Stimulated activated CD4-positive, alpha-beta T cell treated with anti-CD3 and anti-CD28 coated beads, Interleukin-12 subunit alpha, Interleukin-12 subunit beta, amount 100 ng/mL, for 4 hours (primary cell): ENCODE results near the gene MYO5C.

Source experiments
- DNase-seq: peaks from one replicate; pipeline ENCODE4 v3.0.0-alpha.2; 2020

The MYO5C gene, protein sequence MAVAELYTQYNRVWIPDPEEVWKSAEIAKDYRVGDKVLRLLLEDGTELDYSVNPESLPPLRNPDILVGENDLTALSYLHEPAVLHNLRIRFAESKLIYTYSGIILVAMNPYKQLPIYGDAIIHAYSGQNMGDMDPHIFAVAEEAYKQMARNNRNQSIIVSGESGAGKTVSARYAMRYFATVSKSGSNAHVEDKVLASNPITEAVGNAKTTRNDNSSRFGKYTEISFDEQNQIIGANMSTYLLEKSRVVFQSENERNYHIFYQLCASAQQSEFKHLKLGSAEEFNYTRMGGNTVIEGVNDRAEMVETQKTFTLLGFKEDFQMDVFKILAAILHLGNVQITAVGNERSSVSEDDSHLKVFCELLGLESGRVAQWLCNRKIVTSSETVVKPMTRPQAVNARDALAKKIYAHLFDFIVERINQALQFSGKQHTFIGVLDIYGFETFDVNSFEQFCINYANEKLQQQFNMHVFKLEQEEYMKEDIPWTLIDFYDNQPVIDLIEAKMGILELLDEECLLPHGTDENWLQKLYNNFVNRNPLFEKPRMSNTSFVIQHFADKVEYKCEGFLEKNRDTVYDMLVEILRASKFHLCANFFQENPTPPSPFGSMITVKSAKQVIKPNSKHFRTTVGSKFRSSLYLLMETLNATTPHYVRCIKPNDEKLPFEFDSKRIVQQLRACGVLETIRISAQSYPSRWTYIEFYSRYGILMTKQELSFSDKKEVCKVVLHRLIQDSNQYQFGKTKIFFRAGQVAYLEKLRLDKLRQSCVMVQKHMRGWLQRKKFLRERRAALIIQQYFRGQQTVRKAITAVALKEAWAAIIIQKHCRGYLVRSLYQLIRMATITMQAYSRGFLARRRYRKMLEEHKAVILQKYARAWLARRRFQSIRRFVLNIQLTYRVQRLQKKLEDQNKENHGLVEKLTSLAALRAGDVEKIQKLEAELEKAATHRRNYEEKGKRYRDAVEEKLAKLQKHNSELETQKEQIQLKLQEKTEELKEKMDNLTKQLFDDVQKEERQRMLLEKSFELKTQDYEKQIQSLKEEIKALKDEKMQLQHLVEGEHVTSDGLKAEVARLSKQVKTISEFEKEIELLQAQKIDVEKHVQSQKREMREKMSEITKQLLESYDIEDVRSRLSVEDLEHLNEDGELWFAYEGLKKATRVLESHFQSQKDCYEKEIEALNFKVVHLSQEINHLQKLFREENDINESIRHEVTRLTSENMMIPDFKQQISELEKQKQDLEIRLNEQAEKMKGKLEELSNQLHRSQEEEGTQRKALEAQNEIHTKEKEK (N-terminal part only)

DNA sequence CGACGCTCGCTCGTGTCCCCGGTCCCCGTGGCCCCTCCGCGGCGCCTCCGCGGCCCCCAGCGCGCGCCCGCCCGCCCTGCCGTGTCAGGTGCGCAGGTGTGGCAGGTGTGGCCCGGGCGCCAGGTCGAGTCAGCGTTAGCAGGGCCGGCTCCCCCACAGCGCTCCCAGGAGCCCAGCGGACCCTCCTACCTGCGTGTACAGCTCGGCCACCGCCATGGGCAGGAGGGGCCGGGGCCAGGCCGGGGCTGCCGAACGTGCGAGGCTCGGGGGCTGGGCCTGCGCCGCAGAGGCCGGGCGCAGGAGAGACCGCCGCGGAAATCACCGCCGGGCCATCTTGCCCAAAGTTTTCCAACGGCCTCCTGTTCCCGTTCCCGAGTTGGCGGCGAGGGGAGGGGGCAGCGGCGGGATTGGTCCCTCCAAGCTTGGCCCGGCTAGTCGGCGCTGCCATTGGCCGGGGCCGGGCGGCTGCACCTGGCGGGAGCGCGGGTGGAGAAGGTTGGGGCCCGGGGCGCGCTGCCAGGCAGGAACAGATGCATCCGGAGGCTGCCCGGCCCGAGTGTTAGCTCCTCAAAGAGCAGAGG is at the start of gene MYO5C:
Gene MYO5C, minus strand, starts transcription at position 384 of the 581 bp plus-strand sequence. Its CDS starts 168 bp downstream, at position 216.
- no peak for DNase-seq

DNA sequence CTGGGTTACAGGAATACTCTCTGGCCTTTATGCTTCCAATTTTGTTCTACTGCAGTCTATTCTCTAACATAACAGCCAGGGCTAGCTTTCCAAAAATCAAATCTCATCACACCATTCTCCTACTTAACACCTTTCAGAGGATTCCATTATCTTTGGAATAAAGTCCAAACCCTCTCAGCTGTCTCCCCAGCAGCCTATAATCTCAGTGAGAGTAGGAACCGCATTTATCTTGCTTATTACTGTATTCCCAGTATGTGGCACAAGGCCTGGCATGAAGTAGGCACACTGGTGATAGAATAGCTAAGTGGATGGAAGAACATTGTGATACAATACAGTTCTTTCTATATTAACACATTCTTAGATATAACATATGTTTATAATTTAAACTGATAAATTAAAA is 49.0 kb upstream of the MYO5C start:
- DNase-seq, result no peak

DNA sequence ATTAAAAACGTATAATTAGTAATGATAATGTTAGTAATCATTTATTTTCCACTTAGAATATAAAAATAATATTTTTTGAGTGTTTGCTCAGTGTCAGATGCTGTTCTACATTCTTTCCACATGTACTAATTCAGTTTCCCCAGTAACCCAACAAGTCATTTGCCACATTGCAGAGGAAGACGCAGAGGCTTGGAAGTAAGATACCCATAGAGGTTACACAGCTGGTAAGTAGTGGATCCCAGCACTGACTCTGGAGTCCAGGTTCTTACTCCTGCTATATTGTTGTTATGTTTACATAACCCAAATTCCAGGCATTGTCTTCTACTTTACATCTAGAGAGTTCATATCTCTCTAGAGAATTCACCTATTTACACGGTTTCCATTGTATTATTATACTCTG is 48.2 kb upstream of the MYO5C start:
- DNase-seq, result no peak

DNA sequence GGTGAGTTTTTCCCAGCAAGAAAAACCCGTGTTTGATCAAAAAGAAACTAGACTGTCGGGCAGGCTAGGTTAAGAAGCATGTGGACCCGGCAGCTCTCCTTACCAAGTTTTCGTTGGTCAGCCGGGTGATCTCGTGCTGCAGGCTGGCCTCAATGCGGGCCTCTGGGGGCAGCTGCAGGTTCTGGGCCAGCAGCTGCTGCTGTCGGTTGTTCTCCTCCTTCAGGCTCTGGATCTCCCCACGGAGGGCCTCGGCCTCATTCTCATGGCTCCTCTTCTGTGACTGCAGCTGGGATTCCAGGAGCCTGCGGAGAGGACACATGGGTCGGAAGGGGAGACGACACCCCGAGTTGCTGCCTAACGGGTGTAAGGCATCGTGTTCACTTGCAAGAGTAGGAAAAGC is 44.5 kb upstream of the MYO5C start:
- DNase-seq, result no peak

DNA sequence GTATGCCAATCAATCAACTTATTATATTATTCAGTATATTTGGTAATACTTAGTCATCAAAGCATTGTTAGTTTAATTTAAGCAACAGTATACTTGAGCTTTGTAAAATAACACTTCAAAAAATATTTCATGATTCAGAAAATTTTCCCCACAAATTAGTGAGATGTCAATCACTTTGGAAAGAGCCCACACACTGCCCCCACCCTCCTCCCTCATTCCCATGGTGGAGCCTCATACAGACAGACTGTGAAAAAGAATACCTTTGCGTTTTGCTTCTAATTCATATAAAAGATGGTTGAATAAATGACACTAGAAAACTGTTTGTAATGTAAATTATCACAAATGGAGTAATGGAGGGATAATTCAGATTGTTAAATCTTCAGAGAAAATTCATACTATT is 43.3 kb upstream of the MYO5C start:
- no peak for DNase-seq

DNA sequence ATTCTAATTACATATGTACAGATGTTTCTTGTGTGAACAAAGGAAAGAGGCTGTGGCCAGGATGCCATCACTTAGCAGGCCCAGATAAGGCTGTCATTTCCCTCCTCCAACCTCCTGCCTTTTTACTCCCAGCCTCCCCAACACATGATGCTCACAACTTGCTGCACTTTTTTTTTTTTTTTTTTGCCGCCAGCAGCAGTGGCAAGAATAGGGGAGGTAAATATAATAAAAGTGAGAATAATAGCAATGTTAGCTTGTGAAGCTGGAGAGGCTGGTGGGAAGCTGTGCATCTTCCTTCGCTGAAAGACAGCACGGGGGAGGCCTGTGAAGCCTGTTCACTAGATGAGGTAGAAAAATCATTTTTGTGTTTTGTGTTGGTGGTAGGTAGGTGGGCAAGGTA is 42.5 kb upstream of the MYO5C start:
- DNase-seq, result no peak

DNA sequence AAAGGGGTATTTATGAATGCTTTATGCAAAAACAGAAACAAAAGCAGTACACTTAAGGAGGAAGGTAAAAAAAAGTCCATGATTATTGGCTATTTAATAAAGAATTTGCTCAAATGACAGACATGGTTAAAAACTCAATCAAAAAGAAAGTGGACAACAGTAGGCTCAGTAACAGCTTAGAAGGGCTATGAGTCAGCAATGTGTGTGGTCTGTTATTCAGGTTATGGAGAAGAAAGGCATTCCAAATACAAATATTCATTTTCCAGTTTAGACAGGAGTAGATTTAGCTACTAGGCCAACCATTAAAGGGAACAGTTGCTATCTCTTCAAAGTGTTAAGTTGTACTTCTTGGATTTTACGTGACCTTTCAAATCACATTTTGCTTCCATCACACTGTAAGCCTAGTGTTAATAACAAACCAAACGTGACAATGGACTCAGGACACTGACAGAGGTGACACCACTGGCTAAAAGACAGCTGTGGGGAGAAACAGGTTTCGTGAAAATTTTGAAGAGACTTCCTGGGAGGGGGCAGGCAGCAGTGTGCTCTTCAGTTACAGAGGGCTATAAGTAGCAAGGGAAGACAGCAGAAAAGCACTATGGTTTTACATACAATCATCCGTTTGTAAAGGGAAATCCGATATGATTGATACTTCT is 41.7 kb upstream of the MYO5C start:
- no peak for DNase-seq

DNA sequence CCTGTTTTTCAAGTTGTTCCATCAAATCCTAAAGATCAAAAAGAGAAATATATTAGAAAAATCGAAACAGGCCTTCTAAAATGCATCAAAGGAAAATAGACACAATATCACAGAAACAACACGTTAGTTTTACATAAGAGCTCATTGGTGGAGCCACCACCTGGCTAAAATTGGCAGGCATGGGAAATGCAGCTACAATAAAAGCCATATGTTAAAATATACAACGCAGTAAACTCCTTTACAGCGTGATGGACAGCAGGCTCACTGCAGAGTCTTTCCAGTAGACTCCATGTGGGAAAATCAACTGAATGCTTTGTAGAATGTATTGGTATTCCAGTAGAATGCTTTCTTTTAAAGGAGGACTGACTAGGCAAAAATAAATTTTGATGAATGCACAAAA is 40.9 kb upstream of the MYO5C start:
- no peak for DNase-seq

DNA sequence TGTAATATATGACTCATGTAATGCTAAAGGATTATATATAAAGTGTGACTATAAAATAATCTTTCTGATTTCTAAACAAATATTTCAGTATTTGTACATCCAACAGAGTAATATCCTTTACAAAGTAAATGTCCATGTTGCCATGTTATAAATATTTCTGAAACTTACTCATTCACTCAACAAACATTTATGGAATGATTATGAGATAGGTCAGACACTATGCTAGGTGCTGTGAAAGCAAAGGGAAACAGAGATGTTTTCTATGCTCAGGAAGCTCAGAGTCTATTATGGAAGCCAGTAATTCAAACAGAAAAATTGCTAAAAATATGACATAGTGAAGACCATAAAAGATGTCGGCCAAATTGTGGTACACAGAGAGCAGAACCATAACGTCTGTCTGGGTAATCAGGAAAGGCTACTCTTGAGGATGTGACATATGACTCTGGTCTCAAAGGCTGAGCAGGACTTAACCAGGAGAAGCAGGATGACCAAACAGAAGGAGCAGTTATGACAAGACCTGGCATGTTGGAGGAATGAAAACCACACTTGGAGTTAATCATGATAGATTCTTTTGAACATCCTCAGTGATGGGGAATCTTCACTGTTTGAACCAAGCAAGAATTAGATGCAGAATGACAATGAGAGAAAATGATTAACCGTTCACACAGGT is 39.0 kb upstream of the MYO5C start:
- DNase-seq, result no peak

DNA sequence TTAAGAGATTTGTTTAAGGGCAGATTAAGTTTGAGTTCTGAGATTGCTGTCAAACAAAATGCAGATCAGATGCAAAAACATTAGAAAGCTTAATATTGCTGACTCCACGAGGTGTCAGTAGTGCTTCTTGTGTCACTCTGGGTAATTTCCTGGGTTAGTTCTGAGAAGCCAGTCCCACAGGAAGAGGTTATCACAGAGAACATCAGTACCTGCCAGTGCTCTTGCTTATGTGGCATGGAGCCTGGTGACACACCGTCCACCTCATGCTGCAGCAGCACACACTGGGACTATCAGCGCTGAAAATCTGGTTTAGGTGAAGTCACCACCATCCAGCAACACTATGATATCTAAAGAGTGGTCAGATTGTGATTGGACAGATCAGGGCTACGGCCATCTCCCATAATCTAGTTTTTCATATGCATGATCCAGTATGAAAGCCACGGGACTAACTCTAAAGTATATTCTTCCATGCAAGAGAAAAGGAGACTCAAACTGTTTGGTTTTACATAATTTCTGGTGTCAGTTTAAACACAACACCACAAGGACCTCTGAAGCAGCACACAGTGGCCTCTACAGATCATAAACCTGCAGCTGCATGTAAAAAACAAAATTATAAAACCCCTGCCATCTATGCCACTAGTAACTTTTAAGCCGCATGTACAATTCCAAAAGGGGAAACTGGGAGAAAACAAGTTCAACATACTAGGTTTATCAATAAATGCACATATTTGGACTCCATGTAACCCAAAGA is 36.1 kb upstream of the MYO5C start:
- peak; percentile 6 for DNase-seq

DNA sequence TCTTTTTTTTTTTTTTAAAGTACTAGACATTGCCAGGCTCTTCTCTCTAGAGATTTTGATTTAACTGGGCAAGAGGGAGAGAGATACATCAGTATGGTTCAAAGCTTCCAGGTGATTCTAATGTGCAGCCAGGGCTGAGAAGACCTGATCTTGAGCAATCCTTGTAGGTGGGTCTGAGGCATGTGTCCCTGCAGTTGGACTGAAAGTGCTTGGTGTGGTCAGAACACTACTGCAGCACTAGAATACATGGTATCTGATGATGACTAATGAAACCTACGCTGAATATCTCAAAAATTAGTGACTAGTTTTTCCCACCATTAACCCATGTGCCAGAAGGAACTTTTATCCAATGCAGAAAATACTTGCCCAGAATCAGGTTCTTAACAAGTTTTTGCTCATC is 34.4 kb upstream of the MYO5C start:
- no peak for DNase-seq

DNA sequence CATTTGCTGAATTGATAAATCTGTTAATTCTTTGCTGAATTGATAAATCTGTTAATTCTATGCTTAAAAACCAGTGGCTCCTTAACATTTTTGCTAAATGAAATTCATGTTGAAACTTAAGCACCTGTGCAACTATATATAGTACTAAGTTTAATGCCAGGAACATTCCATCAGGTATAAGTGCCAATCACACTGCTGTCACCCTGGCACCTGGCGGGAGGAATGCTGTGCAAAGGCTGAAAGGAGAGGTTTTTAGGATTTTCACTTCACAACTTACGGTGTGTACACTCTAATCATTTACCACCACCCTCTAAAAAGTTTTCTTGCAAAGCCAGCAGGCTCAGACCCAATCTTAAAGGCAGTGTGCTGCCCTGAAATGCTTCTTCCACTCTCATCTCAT is 33.5 kb upstream of the MYO5C start:
- no peak for DNase-seq

DNA sequence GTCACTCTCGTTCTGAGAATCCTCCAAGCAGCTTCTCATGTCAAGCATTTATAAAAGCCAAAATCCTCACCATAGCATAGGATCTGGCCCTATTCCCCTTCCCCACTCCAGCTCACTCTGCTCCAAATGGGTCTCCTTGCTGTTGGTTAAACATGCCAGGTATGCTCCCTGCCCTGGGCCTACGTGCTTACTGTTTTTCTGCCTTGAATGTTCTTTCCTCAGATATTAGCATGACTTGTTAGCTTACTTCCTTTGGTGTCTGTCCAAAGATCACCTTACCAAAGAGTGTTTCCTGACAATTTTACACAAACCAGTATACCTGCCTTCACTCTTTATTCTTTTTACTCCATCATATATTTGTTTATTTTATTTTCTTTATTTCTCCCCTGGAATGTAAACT is 33.1 kb upstream of the MYO5C start:
- no peak for DNase-seq

DNA sequence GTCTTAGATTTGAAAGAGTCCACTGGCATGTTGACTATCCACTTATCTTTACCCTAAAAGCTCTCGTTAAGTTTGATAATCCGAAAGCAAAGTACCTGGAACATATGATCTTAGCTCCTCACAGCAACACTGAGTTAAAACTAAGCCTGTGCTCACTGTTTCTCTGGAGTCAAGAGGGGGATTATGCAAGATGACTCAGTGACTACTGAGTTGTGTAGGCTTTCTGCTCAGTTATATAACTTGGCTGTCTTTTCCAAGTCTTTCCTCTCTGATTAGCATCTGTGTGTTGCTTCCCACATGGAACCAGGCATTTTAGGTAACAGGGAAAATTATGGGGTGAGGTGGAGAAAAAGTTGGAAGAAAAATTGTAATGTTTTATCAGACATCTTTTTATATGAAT is 31.2 kb upstream of the MYO5C start:
- DNase-seq, result no peak

DNA sequence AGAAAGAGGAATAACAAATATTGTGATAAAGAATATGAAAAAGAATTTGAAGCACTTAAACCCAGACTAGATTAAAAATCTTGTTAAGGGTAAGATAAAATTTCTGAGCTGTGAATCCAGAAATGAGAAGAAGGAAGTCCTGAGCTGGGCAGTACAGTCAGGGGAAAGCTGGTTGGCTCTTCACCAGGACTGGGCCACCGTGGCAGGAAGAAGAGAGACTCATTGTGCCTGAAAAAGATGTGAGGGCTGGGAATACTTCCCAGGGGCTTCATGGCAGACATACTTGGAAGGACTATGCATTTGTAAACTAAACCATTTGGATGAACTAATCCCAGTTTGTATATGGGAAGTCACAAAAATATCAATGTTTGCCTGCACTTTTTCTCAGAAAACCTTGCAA is 28.5 kb upstream of the MYO5C start:
- no peak for DNase-seq

DNA sequence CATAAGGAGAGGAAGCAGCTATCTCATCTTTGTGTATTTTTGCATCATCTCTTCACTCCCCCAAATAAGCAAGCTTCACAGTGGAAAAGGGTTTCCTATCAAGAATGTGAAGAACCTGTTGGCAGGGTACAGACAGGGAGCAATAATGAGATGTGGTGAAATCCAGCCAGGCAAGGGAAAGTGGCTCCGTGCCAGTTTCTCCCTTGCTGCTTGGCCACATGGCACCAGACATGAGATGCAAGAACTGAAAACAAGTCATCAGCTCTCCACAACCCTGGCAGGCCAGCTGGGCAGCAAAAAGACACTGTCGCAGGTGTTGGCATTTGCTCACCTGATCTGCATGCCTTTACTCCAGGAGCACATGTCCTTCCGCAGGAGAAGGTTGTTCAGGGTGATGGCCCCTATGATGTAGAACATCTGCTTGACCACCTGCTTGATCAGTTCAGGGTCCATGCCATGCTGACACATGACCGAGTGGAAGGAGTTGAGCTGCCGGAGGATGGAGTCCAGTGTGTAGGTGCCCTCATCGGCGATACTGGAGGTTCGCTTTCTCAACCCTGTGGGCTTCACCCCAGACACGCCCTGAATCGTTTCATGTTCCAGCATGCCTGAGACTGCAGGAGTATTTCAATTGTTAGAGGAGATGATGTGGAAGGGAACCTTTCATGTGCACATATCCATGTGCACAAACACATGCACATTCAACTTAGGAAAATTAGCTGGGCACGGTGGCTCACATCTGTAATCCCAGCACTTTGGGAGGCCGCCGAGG is 23.3 kb upstream of the MYO5C start:
- no peak for DNase-seq

DNA sequence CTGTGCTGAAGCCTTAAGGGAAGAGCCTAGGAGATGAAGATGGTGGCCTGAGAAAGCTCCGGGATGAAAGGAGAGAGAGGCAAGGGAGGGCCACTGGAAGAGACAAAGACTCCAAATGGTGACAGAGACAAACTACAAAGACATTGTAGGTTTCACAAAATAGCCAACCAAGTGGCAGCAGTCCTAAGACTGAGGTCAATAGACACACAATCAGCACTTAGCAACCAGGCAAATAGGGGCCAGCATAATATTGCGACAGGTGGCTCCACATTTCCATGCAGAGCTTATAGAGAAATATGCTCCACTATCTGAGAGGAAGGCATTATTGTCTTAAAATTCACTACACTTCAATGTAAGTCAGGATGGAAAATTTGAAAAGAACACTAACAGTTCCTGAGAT is 22.1 kb upstream of the MYO5C start:
- DNase-seq, result no peak

DNA sequence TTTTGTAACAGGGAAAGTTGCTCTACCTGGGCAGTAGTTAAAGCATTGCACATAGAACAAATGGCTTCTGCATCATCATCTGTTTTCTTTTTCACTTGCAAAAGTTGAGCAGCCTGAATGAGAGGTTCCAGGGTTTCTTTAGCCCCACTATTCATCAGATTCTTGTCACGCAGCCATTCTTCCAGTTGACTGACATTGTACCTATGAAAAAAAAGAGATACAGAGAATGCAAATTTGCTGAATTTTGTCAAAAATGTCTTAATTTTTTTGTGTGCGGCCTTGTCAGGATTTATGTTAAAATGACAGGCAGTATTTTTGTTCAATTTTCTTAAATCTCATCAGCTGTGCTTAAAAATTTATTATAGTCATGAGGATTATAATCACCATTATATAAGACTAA is 21.4 kb upstream of the MYO5C start:
- DNase-seq, result no peak

DNA sequence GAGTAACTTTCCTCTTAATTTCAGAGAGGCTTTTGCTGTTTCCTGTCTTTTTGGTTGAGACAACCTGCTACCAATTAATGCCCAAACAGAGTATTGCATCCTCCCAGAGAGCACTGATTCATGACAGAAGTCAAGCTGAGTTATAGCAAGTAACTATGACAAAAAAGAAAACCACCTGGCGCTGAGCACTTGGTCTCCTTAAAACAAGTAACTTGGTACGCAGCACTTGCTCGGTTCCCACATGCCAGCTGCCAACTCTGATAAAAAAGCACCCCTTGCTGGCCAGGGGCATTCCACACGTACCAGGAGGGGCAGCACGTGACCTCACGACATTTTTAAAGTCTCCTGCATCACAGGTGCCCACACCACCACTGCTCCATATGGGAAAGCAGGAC is 13.5 kb upstream of the MYO5C start:
- no peak for DNase-seq

DNA sequence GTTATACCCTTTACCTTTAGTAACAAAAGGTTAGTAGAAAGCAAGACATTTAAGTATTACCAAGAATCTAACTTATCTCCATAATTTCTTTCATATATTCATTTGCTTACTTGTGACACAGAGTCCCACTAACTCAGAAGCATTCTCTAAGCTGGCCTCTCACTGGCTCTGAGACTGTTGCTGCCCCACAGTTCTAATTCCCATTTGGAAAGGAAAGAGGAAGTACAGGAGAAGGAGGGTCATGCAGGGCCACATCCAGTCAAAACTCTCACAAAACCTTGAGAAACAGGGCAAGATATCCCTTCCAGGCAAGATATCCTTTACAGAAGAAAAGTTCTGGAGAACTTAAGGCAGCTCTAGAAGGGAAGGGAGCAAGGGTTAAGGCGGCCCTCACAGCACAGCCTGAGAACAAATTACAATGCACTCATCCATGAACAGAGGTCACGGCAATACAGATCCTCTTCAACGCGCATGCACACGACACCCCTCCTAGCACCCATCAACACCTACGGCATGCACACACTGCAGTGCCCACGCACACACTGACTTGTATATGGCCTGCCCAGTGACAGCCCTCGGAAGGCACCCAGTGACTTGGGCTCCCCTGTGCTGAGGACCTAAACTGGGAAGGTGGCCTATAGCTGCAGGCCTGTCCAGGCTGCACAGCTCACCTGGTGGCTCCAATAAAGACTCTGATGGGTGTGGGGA is 13.0 kb upstream of the MYO5C start:
- DNase-seq, result no peak
